GM23338 (cell line): Measurements from ENCODE around the gene MRO. TPM values are rescaled to one million over a fixed set of nuclear protein-coding genes. Genes with fewer than 3 reads are reported as not detected.

Experiments used
- ATAC-seq: fragments of 200-7000 bp; cut with Tn5 transposase; 3 replicates; pipeline ENCODE4 v1.9.1; 2020
- DNase-seq: peaks from one replicate; pipeline ENCODE4 v3.0.0-alpha.2; 2015; ENCODE audit warnings: low spot score
- H2AFZ ChIP-seq: fragments of 200-600 bp; sonication (generic); 2 replicates; pipeline ENCODE4 v1.8.0; 2016; ENCODE audit warnings: antibody characterized with exemption, mild to moderate bottlenecking, moderate library complexity
- H3F3A ChIP-seq: fragments of 200-600 bp; sonication (generic); replicated peaks from 2 replicates; pipeline ENCODE4 v1.8.0; 2017; ENCODE audit warnings: antibody characterized with exemption, mixed run types, low read depth
- H3K27ac ChIP-seq: fragments of 200-600 bp; sonication (generic); 2 replicates; pipeline ENCODE4 v1.6.1; 2016; ENCODE audit warnings: low read depth
- H3K27me3 ChIP-seq: fragments of 200-600 bp; sonication (generic); 2 replicates; pipeline ENCODE4 v1.8.0; 2016; ENCODE audit warnings: mild to moderate bottlenecking, mixed run types, moderate library complexity; ENCODE audit not compliant: insufficient read depth
- H3K36me3 ChIP-seq: fragments of 200-600 bp; sonication (generic); 2 replicates; pipeline ENCODE4 v1.8.0; 2016; ENCODE audit warnings: mild to moderate bottlenecking; ENCODE audit not compliant: insufficient read depth
- H3K4me1 ChIP-seq: fragments of 200-600 bp; sonication (generic); 2 replicates; pipeline ENCODE4 v1.8.0; 2016; ENCODE audit warnings: mild to moderate bottlenecking, moderate library complexity; ENCODE audit not compliant: insufficient read depth
- H3K4me2 ChIP-seq: fragments of 200-600 bp; sonication (generic); 2 replicates; pipeline ENCODE4 v1.7.1; 2017; ENCODE audit warnings: mixed run types
- H3K4me3 ChIP-seq: fragments of 200-600 bp; sonication (generic); 2 replicates; pipeline ENCODE4 v1.6.1; 2016; ENCODE audit warnings: mixed run types
- H3K79me2 ChIP-seq: fragments of 200-600 bp; sonication (generic); replicated peaks from 2 replicates; pipeline ENCODE4 v1.8.0; 2017; ENCODE audit warnings: mild to moderate bottlenecking; ENCODE audit not compliant: insufficient read depth
- H3K9me2 ChIP-seq: fragments of 200-600 bp; sonication (generic); 2 replicates; pipeline ENCODE4 v1.8.0; 2017; ENCODE audit not compliant: insufficient read depth
- H4K20me1 ChIP-seq: fragments of 200-600 bp; sonication (generic); replicated peaks from 2 replicates; pipeline ENCODE4 v1.8.0; 2017; ENCODE audit warnings: mild to moderate bottlenecking; ENCODE audit not compliant: insufficient read depth
- H3K27ac Mint-ChIP-seq: 2 replicates; pipeline ENCODE4 v1.8.0; 2020; ENCODE audit warnings: inconsistent platforms, mild to moderate bottlenecking, moderate library complexity, mixed read lengths
- H3K27me3 Mint-ChIP-seq: 3 replicates; pipeline ENCODE4 v1.8.0; 2022; ENCODE audit warnings: low read depth, mild to moderate bottlenecking, moderate library complexity, mixed read lengths, inconsistent platforms; ENCODE audit not compliant: insufficient read depth, poor library complexity
- H3K36me3 Mint-ChIP-seq: 3 replicates; pipeline ENCODE4 v1.8.0; 2021; ENCODE audit warnings: low read depth, mild to moderate bottlenecking, inconsistent platforms, moderate library complexity, mixed read lengths
- H3K4me1 Mint-ChIP-seq: 3 replicates; pipeline ENCODE4 v1.8.0; 2020; ENCODE audit warnings: mild to moderate bottlenecking, inconsistent platforms, mixed read lengths
- H3K4me3 Mint-ChIP-seq: 3 replicates; pipeline ENCODE4 v1.8.0; 2021; ENCODE audit warnings: moderate library complexity, mild to moderate bottlenecking, inconsistent platforms, mixed read lengths
- H3K9me3 Mint-ChIP-seq: 3 replicates; pipeline ENCODE4 v1.8.0; 2020; ENCODE audit warnings: moderate library complexity, mild to moderate bottlenecking, inconsistent platforms, mixed read lengths
- EZH2phosphoT487 ChIP-seq: fragments of 200-600 bp; sonication (generic); IDR thresholded peaks from one replicate; pipeline ENCODE4 v1.8.1; 2018; ENCODE audit warnings: antibody characterized with exemption; ENCODE audit not compliant: unreplicated experiment
- JUNB ChIP-seq: IDR thresholded peaks from one replicate; pipeline ENCODE4 v1.6.1; 2016; ENCODE audit warnings: antibody characterized with exemption; ENCODE audit not compliant: unreplicated experiment
- NANOG ChIP-seq: IDR thresholded peaks from 2 replicates; pipeline ENCODE4 v1.6.1; 2016; ENCODE audit warnings: antibody characterized with exemption, borderline replicate concordance
- STAT1 ChIP-seq: IDR thresholded peaks from one replicate; pipeline ENCODE4 v1.6.1; 2016; ENCODE audit warnings: antibody characterized with exemption; ENCODE audit not compliant: unreplicated experiment
- ZNF114 ChIP-seq: fragments of 250-450 bp; sonication (Bioruptor Pico); IDR thresholded peaks from 2 replicates; pipeline ENCODE4 v1.5.0; 2020; ENCODE audit warnings: mild to moderate bottlenecking, moderate library complexity
- polyA plus RNA-seq: library from polyadenylated mRNA; unstranded; fragments of >200 nt; fragmentation: Nextera tagmentation; extraction: Ambion mirVana; gene quantifications from 2 replicates; pipeline ENCODE4 v1.2.1, GENCODE V29; 2016
- total RNA-seq: library from RNA; depleted of rRNA; stranded (reverse); fragments of >200 nt; shearing (Covaris generic); gene quantifications from 2 replicates; pipeline ENCODE4 v1.2.3, GENCODE V29; 2014
- TF ChIP-seq, protein P1 (sequence below): fragments of 250-450 bp; sonication (Bioruptor Pico); IDR thresholded peaks from 2 replicates; pipeline ENCODE4 v1.5.0; 2020; ENCODE audit warnings: mild to moderate bottlenecking, moderate library complexity
- TF ChIP-seq, protein P2 (sequence below), 2 experiments: fragments of 200-600 bp in 1 of 2; sonication (generic) in 1 of 2; conservative IDR thresholded peaks; 2 replicates each; pipeline versions ENCODE4 v1.5.1 to v1.6.1; 2016 to 2017; ENCODE audit warnings: antibody characterized with exemption in 2 of 2, low read depth in 2 of 2, mild to moderate bottlenecking in 2 of 2, moderate library complexity in 1 of 2
- TF ChIP-seq, protein P3 (sequence below): IDR thresholded peaks from 2 replicates; pipeline ENCODE4 v1.6.1; 2016; ENCODE audit warnings: antibody characterized with exemption

The MRO gene
- total and polyA plus RNA-seq, 2 experiments from 2014 or later, result 0.78 to 0.80 TPM

DNA sequence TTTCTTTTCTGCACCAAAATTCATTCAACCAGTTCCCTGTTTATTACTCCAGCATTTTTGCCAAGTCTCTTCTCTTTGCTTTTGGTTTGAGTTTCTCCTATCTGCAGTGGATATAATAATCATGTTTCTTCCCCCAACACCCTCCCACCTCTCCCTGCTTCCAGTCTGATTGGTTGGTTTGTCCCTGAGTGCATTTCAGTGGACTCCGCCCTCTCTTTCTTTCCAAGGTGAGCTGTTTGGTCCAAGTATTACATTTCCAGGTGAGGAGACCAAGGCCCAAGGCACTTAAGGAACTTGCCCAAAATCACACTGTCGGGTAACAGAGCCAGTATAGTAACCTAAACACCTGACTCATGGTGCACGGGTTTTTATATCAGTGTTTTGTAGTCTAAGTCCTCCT, 17.7 kb downstream of the MRO start (continued):
- TF ChIP-seq, protein P1, sequence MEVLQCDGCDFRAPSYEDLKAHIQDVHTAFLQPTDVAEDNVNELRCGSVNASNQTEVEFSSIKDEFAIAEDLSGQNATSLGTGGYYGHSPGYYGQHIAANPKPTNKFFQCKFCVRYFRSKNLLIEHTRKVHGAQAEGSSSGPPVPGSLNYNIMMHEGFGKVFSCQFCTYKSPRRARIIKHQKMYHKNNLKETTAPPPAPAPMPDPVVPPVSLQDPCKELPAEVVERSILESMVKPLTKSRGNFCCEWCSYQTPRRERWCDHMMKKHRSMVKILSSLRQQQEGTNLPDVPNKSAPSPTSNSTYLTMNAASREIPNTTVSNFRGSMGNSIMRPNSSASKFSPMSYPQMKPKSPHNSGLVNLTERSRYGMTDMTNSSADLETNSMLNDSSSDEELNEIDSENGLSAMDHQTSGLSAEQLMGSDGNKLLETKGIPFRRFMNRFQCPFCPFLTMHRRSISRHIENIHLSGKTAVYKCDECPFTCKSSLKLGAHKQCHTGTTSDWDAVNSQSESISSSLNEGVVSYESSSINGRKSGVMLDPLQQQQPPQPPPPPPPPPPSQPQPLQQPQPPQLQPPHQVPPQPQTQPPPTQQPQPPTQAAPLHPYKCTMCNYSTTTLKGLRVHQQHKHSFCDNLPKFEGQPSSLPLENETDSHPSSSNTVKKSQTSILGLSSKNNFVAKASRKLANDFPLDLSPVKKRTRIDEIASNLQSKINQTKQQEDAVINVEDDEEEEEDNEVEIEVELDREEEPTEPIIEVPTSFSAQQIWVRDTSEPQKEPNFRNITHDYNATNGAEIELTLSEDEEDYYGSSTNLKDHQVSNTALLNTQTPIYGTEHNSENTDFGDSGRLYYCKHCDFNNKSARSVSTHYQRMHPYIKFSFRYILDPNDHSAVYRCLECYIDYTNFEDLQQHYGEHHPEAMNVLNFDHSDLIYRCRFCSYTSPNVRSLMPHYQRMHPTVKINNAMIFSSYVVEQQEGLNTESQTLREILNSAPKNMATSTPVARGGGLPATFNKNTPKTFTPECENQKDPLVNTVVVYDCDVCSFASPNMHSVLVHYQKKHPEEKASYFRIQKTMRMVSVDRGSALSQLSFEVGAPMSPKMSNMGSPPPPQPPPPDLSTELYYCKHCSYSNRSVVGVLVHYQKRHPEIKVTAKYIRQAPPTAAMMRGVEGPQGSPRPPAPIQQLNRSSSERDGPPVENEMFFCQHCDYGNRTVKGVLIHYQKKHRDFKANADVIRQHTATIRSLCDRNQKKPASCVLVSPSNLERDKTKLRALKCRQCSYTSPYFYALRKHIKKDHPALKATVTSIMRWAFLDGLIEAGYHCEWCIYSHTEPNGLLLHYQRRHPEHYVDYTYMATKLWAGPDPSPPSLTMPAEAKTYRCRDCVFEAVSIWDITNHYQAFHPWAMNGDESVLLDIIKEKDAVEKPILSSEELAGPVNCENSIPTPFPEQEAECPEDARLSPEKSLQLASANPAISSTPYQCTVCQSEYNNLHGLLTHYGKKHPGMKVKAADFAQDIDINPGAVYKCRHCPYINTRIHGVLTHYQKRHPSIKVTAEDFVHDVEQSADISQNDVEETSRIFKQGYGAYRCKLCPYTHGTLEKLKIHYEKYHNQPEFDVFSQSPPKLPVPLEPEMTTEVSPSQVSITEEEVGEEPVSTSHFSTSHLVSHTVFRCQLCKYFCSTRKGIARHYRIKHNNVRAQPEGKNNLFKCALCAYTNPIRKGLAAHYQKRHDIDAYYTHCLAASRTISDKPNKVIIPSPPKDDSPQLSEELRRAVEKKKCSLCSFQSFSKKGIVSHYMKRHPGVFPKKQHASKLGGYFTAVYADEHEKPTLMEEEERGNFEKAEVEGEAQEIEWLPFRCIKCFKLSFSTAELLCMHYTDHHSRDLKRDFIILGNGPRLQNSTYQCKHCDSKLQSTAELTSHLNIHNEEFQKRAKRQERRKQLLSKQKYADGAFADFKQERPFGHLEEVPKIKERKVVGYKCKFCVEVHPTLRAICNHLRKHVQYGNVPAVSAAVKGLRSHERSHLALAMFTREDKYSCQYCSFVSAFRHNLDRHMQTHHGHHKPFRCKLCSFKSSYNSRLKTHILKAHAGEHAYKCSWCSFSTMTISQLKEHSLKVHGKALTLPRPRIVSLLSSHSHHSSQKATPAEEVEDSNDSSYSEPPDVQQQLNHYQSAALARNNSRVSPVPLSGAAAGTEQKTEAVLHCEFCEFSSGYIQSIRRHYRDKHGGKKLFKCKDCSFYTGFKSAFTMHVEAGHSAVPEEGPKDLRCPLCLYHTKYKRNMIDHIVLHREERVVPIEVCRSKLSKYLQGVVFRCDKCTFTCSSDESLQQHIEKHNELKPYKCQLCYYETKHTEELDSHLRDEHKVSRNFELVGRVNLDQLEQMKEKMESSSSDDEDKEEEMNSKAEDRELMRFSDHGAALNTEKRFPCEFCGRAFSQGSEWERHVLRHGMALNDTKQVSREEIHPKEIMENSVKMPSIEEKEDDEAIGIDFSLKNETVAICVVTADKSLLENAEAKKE (CRISPR knock-in tag), result no peak
- TF ChIP-seq STAT1, result no peak
- no peak for TF ChIP-seq JUNB
- no peak for TF ChIP-seq ZNF114

DNA sequence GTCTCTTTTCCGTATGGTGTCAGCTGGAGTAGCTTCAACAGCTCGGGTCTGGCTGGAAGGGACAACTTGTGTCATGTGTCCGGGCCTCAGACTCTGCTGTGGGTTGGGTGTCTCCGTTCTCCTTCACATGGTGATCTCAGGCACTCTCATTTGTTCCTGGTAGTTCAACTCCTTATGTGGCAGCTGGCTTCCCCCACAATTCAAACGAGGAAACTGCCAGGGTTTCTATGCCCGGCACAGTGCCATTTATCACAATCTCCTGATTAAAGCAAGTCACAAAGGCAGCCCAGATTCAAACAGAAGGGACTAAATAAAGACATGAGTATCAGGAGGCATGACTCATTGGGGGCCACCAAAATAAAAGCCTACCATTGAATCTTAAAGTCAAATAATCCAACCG, 22.7 kb downstream of the MRO start:
- no peak for ATAC-seq
- Mint-ChIP-seq H3K9me3 (no peaks in the 10 kb centered on the region), H3K4me3 (no peak overlapping the region), H3K27me3 (peaks cover 4% of the 10 kb centered on the region), H3K36me3 (no peaks in the 10 kb centered on the region), H3K27ac (no peak overlapping the region), H3K4me1 (peaks cover 11% of the 10 kb centered on the region)
- Histone ChIP-seq H4K20me1 (no peaks in the 10 kb centered on the region), H3K4me3 (no peak overlapping the region), H3K9me2 (no peaks in the 10 kb centered on the region), H3K79me2 (no peaks in the 10 kb centered on the region), H3K27ac (no peak overlapping the region), H3K4me1 (peaks cover 5% of the 10 kb centered on the region), H3K4me2 (no peak overlapping the region), H2AFZ (peak overlapping the region; percentile 43; the same call in 1 of the 2 replicates), H3F3A (no peaks in the 10 kb centered on the region), H3K36me3 (no peaks in the 10 kb centered on the region), H3K27me3 (no peaks in the 10 kb centered on the region)
- TF ChIP-seq EZH2phosphoT487 (no peak), NANOG (no peak), JUNB (no peak), ZNF114 (no peak)
- TF ChIP-seq, protein P2, sequence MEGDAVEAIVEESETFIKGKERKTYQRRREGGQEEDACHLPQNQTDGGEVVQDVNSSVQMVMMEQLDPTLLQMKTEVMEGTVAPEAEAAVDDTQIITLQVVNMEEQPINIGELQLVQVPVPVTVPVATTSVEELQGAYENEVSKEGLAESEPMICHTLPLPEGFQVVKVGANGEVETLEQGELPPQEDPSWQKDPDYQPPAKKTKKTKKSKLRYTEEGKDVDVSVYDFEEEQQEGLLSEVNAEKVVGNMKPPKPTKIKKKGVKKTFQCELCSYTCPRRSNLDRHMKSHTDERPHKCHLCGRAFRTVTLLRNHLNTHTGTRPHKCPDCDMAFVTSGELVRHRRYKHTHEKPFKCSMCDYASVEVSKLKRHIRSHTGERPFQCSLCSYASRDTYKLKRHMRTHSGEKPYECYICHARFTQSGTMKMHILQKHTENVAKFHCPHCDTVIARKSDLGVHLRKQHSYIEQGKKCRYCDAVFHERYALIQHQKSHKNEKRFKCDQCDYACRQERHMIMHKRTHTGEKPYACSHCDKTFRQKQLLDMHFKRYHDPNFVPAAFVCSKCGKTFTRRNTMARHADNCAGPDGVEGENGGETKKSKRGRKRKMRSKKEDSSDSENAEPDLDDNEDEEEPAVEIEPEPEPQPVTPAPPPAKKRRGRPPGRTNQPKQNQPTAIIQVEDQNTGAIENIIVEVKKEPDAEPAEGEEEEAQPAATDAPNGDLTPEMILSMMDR (conservative IDR thresholded peaks at IDR 0.05; ENCODE audit: low read depth in 2 of 2), result no peak
- TF ChIP-seq, protein P3, sequence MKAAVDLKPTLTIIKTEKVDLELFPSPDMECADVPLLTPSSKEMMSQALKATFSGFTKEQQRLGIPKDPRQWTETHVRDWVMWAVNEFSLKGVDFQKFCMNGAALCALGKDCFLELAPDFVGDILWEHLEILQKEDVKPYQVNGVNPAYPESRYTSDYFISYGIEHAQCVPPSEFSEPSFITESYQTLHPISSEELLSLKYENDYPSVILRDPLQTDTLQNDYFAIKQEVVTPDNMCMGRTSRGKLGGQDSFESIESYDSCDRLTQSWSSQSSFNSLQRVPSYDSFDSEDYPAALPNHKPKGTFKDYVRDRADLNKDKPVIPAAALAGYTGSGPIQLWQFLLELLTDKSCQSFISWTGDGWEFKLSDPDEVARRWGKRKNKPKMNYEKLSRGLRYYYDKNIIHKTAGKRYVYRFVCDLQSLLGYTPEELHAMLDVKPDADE, result no peak
- DNase-seq, result no peak
